Renal cortex interstitium (tissue), 11 donors: ENCODE results near the gene ORMDL3. TPM values are rescaled to one million over a fixed set of nuclear protein-coding genes. Genes with fewer than 3 reads are reported as not detected.
"Not testable (repeated sequence)": the region's sequence is repeated elsewhere in the genome, so short reads cannot be mapped to it uniquely, and the experiment has no call there.

Experiments
- DNase-seq, 11 donors: peaks; one replicate each; pipeline ENCODE4 v3.0.0-alpha.2; 2013; ENCODE audit warnings: low read depth in 9 of 11, low spot score in 4 of 11; ENCODE audit errors: extremely low read depth in 1 of 11
- polyA plus RNA-seq, 3 donors: library from polyadenylated mRNA; unstranded; fragments of 120-200 nt; gene quantifications; one replicate each; pipeline ENCODE4 v1.2.1, GENCODE V29; 2013; ENCODE audit not compliant: insufficient read length in 3 of 3

The ORMDL3 gene
- polyA plus RNA-seq, 3 donors, result 87.8 to 92.0 (median 88.8) TPM

DNA sequence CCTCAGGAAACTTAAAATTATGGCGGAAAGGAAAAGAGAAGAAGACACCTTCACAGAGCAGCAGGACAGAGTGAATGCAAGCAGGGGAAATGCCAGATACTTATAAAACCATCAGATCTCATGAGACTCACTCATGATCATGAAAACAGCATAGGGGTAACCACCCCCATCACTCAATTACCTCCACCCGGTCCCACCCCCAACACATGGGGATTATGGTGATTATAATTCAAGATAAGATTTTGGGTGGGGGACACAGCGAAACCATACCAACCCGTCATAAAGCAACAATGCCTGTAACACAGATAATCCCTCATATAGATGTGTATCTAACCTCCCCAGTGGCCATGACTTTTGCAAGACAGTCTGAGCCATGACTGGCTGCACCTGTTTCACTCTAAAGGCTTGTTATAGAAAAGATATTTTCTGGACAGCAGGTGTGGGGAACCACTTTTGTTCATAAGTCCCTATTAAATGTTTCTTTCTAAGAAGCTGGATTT is 28.4 kb upstream of the ORMDL3 start:
- no peak for DNase-seq

GRCh38 chr17:39954876-39955275 is 27.5 kb upstream of the ORMDL3 start:
- DNase-seq, result no peak

DNA sequence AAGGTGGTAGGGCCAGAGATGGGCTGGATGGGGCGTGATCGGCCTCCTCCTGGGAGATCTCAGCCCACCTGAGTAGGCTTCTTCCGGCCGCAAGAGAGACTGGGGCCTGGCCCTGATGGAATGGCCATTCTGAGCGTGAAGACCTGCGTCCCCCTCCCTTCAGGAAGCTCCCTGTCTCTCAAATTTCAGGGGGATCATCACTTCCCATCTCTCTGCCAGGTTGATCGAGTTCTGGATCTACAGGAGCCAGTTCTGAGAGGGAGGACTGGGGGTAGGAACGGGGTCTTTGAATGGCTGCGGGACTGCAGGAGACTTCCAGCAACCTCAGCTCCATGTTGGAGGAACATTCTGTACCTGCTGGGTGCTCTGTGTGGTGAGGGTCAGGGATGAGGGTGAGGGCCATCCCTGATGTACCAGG is 26.1 kb upstream of the ORMDL3 start:
- no peak for DNase-seq

GRCh38 chr17:39952680-39953470 is 25.5 kb upstream of the ORMDL3 start:
- peak; percentile 71 to 94 (median 88) for DNase-seq

GRCh38 chr17:39951924-39952679 is 24.7 kb upstream of the ORMDL3 start:
- DNase-seq, result no peak

GRCh38 chr17:39950871-39951348 is 23.5 kb upstream of the ORMDL3 start:
- no peak for DNase-seq

DNA sequence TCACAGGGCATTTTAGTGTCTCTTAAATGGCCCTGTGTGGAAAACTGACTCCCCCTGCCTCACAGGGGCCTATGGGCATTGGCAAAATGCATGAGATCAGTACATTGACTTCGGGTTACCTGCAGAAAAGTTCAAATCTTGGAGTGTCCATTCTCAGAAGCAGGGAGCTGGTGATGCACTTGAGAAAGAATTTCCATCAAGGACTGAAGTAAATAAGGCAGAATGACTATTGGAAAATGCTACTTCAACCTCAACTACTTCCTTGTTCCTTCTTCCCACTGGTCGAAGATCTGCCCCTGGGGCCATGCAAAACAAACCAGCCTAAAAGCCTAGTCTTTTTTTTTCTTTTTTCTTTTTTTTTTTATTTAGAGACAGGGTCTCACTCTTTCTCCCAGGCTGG is 21.6 kb upstream of the ORMDL3 start:
- DNase-seq, result no peak

GRCh38 chr17:39948489-39948828 is 21.1 kb upstream of the ORMDL3 start:
- DNase-seq, result not testable (repeated sequence)

- no peak for DNase-seq
Observed at GRCh38 chr17:39946551-39947330, 19.3 kb upstream of the ORMDL3 start.

GRCh38 chr17:39944393-39944711 is 17.0 kb upstream of the ORMDL3 start:
- DNase-seq, result no peak

DNA sequence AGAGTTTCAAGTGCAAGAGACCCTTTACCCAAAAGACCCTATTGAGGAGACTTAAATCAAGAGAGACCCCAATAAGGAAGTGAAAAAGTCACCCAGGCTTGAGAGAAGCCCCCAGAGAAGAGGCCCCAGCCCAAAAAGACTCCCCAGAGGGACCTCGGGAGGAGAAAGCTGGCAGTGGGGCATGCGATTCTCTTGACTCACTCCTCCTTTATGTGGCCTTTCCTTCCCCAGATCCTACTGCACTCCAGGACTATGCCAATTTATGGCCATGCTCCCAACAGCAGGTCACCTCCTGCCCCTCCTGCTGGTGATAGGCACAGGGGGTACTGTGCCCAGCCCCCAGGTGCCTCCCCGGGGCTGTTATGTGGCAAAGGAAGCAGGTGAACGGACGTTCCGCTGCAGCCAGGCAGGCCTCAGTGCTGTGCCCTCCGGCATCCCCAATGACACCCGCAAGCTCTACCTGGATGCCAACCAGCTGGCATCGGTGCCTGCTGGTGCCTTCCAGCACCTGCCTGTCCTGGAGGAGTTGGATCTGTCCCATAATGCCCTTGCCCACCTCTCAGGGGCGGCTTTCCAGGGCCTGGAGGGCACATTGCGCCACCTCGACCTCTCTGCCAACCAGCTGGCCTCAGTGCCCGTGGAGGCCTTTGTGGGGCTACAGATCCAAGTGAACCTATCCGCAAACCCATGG is 16.4 kb upstream of the ORMDL3 start:
- no peak for DNase-seq

DNA sequence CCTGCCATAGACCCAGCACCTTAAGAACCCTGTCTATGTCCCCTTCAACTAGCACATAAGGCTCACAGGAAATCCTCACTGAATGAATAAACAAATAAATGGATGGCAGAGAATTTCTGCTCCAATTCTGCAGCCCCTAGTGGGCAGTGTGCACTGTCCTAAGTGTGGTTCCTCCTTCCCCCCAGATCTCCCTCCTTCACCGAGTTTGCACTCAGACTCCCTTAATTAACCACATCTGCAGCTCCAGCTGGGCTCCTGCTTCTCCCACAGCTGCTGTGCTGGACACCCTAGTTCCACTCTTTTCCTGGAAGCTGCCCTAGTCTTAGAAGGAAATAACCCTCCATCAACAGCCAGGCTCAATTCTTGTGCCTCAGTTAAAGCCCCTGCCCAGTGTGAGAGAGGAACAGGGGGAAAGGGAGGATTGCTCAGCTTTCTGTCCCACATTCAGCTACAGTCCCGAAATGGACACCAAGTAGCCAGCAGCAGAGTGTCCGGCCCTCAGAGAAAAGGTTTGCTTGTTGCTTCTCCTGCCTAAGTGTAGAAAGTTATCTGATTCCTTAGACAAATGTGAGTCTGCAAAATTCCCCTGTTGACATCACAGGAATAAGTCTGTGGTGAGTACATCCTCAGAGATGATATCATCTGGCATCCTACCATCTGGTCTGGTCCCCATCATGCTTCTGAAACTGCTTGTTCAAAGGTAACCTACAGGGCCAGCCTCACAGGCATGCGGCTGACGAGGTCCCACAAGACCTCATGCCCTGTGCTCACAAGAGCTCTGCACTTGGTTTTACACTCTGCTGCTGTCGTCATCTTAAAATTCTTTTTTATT is 12.4 kb upstream of the ORMDL3 start:
- DNase-seq, result peak in 4 of 11 donors; percentile 71 to 79 (median 74)

- DNase-seq, result no peak
Observed at GRCh38 chr17:39939106-39939505, 11.7 kb upstream of the ORMDL3 start.

- no peak for DNase-seq
Observed at GRCh38 chr17:39938140-39938869, 10.9 kb upstream of the ORMDL3 start.

DNA sequence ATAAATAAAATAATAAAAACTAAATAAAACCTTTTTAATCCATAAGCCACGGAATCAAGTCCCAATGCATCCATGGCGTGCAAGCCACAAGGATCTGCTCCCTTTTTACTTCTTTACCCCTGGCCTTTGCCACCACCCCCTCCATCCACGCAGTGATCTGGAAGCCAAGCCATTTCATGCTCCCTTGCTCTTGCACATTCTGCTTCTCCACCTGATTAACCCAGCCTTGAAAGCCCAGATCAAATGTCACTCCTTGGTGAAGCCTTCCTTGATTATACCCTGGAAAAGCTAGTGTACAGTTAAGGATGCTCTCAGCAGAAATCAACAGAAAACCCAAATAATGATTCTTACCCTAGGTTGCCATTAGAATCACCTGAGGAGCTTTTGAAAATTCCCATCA is 10.0 kb upstream of the ORMDL3 start:
- peak in 1 of 11 donors; percentile 71 for DNase-seq

- DNase-seq, result no peak
Observed at GRCh38 chr17:39935909-39936308, 8.5 kb upstream of the ORMDL3 start.

DNA sequence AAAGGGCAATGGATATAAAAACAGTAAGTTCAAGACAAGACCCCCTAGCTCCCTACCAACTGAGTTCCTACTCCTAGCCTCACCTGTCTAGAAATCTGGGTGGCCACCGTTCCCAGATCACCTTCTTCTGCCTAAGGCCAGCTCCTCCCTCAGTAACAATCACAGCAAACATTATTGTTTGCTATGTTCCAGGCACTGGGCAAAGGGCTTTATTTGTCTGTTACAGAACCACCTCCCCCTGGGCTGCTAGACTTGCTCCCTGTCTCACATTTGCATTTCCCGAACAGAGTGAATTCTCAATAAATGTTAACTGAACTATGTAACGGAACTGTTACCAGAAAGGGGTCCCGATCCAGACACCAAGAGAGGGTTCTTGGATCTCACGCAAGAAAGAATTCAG is 6.9 kb upstream of the ORMDL3 start:
- DNase-seq, result no peak

DNA sequence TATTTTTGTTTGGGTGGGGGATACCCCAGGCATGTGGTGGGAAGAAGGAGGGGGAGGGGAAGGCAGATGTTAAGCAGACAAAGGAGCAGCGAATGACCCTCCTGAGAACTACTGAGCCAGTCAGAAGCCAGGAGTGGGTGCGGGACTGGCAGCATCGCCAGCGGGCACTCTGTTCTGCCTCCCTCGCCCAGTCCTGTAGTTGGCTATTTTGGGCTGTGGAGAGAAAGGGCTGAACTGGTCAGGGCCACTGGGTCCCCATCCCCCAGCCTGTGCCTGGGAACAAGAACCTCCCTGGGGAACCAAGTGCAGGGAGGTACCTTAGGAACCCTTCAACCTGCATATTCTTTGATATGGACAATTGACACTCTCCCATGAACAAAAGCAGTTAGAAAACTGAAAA is 6.5 kb upstream of the ORMDL3 start:
- no peak for DNase-seq
